ENCODE measurements around the gene HECW1. TPM values are rescaled to one million over a fixed set of nuclear protein-coding genes. Genes with fewer than 3 reads are reported as not detected.

Gene HECW1
- total and polyA plus RNA-seq, 2 experiments from 2014 or later: 11.0 to 21.8 TPM

- Mint-ChIP-seq H3K9me3 (no peaks in the 10 kb centered on the region), H3K27ac (no peak overlapping the region), H3K27me3 (ENCODE audit: insufficient read depth, low read depth, poor library complexity) (peaks cover 2% of the 10 kb centered on the region), H3K4me3 (no peak overlapping the region), H3K4me1 (peaks cover 19% of the 10 kb centered on the region), H3K36me3 (ENCODE audit: low read depth) (no peaks in the 10 kb centered on the region; the same call in 2 of the 3 replicates)
- Histone ChIP-seq H3K4me3 (no peak overlapping the region), H3K36me3 (ENCODE audit: insufficient read depth) (no peaks in the 10 kb centered on the region), H2AFZ (no peak overlapping the region), H3K4me1 (ENCODE audit: insufficient read depth) (peaks cover 17% of the 10 kb centered on the region), H3K27me3 (ENCODE audit: insufficient read depth) (no peaks in the 10 kb centered on the region), H4K20me1 (replicated peaks; ENCODE audit: insufficient read depth) (no peaks in the 10 kb centered on the region), H3K27ac (ENCODE audit: low read depth) (no peak overlapping the region), H3K9me2 (ENCODE audit: insufficient read depth) (peaks cover 9% of the 10 kb centered on the region; the same call in 1 of the 2 replicates), H3K79me2 (replicated peaks; ENCODE audit: insufficient read depth) (no peaks in the 10 kb centered on the region), H3F3A (replicated peaks; ENCODE audit: low read depth) (peaks cover 5% of the 10 kb centered on the region), H3K4me2 (no peak overlapping the region)
- TF ChIP-seq CTCF (conservative IDR thresholded peaks at IDR 0.05; ENCODE audit: low read depth in 2 of 2) (no peak), ZNF462 (CRISPR knock-in tag; IDR thresholded peaks at IDR 0.05) (no peak), REST (IDR thresholded peaks at IDR 0.05; ENCODE audit: unreplicated experiment) (no peak), CREB1 (CRISPR knock-in tag; IDR thresholded peaks at IDR 0.05; ENCODE audit: low read depth) (no peak), STAT1 (IDR thresholded peaks at IDR 0.05; ENCODE audit: unreplicated experiment) (no peak), EZH2phosphoT487 (IDR thresholded peaks at IDR 0.05; ENCODE audit: unreplicated experiment) (no peak), ZNF114 (CRISPR knock-in tag; IDR thresholded peaks at IDR 0.05) (no peak), POLR2AphosphoS5 (IDR thresholded peaks at IDR 0.05; ENCODE audit: low read depth) (no peak)
- ATAC-seq (no peak), DNase-seq (ENCODE audit: low spot score) (no peak)
Measured at GRCh38 chr7:43557831-43558495, 445.5 kb downstream of the HECW1 start.
